RWPE2 (cell line): Measurements from ENCODE around the gene ATXN2.

ENCODE experiments used
- ATAC-seq: fragments of 200-7000 bp; cut with Tn5 transposase; 3 replicates; pipeline ENCODE4 v1.9.1; 2021; ENCODE audit warnings: low read depth
- DNase-seq: peaks from one replicate; pipeline ENCODE4 v3.0.0-alpha.2; 2020; ENCODE audit warnings: low spot score
- H3K27ac ChIP-seq: fragments of 450-650 bp; 2 replicates; pipeline ENCODE4 v1.5.1; 2017; ENCODE audit warnings: mild to moderate bottlenecking; ENCODE audit not compliant: poor library complexity, severe bottlenecking
- H3K27me3 ChIP-seq: fragments of 250-450 bp; sonication (Bioruptor Pico); 2 replicates; pipeline ENCODE4 v1.5.1; 2021; ENCODE audit warnings: mild to moderate bottlenecking, moderate library complexity; ENCODE audit not compliant: insufficient read depth, poor library complexity, severe bottlenecking
- H3K36me3 ChIP-seq: fragments of 250-450 bp; sonication (Bioruptor Pico); 2 replicates; pipeline ENCODE4 v1.5.1; 2020; ENCODE audit warnings: low read depth, mild to moderate bottlenecking, moderate library complexity
- H3K4me1 ChIP-seq: fragments of 250-450 bp; sonication (Bioruptor Pico); 2 replicates; pipeline ENCODE4 v1.5.1; 2021; ENCODE audit warnings: mild to moderate bottlenecking, moderate library complexity; ENCODE audit not compliant: insufficient read depth, poor library complexity, severe bottlenecking
- H3K4me3 ChIP-seq: fragments of 250-450 bp; sonication (Bioruptor Pico); 2 replicates; pipeline ENCODE4 v1.5.1; 2021; ENCODE audit warnings: mild to moderate bottlenecking, moderate library complexity; ENCODE audit not compliant: severe bottlenecking
- H3K9me3 ChIP-seq: fragments of 250-450 bp; sonication (Bioruptor Pico); 2 replicates; pipeline ENCODE4 v1.5.1; 2021; ENCODE audit warnings: mild to moderate bottlenecking, moderate library complexity; ENCODE audit not compliant: severe bottlenecking
- TF ChIP-seq, protein P1 (sequence below): fragments of 450-650 bp; IDR thresholded peaks from one replicate; pipeline ENCODE4 v1.5.1; 2017; ENCODE audit warnings: mild to moderate bottlenecking, moderate library complexity; ENCODE audit not compliant: poor library complexity, severe bottlenecking

Gene ATXN2

DNA sequence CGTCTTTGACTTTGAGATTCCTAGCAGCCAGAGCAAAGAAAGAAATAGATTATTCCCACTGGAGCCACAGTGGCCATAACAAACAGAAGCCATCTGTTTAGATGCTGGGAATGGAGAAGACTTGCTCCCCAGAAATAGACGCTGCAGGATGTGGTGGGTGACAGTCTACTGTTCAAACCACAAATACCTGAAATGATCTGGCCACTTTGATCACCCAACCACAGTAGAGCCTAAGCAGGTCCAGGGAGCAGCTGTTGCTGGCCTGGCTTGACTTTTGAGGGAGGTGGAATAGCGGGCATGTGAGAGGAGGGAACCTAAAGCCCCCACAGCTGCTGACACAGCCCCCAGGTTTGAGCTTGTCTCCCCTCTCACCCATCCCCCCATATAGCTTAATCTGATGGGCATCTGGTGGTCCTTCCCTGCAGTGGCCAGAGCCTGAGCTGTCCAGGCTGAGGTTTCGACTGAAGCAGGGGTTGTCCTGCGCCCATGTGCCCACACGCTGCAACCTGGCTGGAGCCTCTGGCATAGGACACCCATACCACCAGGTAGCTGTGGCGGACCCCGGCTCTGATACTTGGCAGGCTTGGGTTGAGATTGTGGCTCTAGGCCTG lies 154.7 kb downstream of the ATXN2 start:
- TF ChIP-seq, protein P1, sequence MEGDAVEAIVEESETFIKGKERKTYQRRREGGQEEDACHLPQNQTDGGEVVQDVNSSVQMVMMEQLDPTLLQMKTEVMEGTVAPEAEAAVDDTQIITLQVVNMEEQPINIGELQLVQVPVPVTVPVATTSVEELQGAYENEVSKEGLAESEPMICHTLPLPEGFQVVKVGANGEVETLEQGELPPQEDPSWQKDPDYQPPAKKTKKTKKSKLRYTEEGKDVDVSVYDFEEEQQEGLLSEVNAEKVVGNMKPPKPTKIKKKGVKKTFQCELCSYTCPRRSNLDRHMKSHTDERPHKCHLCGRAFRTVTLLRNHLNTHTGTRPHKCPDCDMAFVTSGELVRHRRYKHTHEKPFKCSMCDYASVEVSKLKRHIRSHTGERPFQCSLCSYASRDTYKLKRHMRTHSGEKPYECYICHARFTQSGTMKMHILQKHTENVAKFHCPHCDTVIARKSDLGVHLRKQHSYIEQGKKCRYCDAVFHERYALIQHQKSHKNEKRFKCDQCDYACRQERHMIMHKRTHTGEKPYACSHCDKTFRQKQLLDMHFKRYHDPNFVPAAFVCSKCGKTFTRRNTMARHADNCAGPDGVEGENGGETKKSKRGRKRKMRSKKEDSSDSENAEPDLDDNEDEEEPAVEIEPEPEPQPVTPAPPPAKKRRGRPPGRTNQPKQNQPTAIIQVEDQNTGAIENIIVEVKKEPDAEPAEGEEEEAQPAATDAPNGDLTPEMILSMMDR, result no peak
- H3K36me3 ChIP-seq, result peaks cover 27% of the 10 kb centered on the region
- DNase-seq (no peak), ATAC-seq (no peak)
- H3K9me3 ChIP-seq, result no peaks in the 10 kb centered on the region
- H3K4me1 ChIP-seq, result peaks cover 24% of the 10 kb centered on the region
- H3K4me3 ChIP-seq, result no peak overlapping the region
- peak overlapping the region; percentile 53 for H3K27ac ChIP-seq
- no peaks in the 10 kb centered on the region for H3K27me3 ChIP-seq

- H3K4me1 ChIP-seq, result peaks cover 28% of the 10 kb centered on the region
- H3K9me3 ChIP-seq, result no peaks in the 10 kb centered on the region
- no peak overlapping the region for H3K4me3 ChIP-seq
- H3K27me3 ChIP-seq, result no peaks in the 10 kb centered on the region
- no peak for DNase-seq
- peak; percentile 49; the same call in 2 of the 3 replicates for ATAC-seq
- H3K27ac ChIP-seq, result peak overlapping the region; percentile 53
- peaks cover 19% of the 10 kb centered on the region for H3K36me3 ChIP-seq
- TF ChIP-seq, protein P1, result no peak
Observed at GRCh38 chr12:111443586-111443985, 155.5 kb downstream of the ATXN2 start.

DNA sequence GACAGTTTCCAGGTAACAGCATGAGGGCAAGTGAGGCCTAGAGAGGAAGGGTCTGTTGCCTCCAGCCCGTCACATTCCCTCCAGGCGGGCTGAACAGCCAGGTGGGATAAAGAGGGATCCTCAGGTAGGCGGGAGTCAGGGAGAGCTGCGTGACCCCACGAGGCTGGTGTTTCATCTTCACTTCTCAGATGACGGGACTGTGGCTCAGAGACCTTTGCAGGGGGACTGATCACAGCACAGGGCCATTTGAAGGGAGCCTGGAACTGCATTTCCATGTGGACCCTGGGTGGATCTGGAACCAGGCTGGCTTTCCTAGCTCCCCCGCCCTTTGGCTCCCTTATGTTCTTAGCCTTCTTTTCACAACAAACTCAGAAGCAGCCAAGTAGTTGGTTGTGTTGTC lies 156.0 kb downstream of the ATXN2 start:
- H3K36me3 ChIP-seq, result peaks cover 14% of the 10 kb centered on the region
- DNase-seq (no peak), ATAC-seq (no peak)
- TF ChIP-seq, protein P1, result no peak
- H3K27ac ChIP-seq, result peak overlapping the region; percentile 53
- H3K27me3 ChIP-seq, result no peaks in the 10 kb centered on the region
- H3K4me1 ChIP-seq, result peaks cover 33% of the 10 kb centered on the region
- no peak overlapping the region for H3K4me3 ChIP-seq
- no peaks in the 10 kb centered on the region for H3K9me3 ChIP-seq

DNA sequence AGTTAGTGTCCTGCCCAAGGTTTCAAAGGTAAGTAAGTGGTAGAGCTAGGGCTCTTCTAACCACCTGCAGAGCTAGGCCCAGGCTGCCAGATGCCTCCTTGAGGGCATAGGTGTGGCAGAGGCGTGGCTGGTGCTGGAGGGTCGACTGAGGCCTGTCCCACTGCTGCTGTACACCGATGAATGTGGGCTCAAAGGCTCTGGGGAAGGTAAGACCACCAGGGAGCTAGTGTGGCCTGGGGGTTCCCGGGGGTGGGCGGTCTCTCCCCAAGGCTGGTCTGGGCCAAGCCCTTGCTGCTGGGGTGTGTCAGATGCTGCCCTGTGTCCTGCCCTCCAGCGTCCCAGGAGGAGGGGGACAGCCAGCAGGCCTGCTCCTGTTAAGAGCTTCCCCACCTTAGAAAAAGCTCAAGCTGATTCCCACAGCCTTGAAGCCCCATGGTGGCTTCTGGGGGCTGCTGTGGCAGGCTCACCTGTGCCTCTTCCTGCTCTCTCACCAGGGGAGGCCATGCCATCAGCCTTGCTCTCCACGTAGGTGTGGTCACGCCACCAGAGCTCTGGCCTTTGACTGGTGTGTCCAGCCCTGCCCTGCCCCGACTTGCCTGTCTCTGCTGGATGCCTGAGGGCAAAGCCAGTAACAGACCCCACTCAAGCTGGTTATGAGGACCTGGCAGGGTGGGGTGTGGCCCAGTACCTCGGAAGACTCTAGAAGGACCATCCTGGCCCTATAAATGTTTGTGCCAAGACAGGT lies 156.6 kb downstream of the ATXN2 start:
- TF ChIP-seq, protein P1, result no peak
- H3K27me3 ChIP-seq, result no peaks in the 10 kb centered on the region
- peaks cover 38% of the 10 kb centered on the region for H3K4me1 ChIP-seq
- ATAC-seq (no peak), DNase-seq (no peak)
- H3K4me3 ChIP-seq, result no peak overlapping the region
- H3K27ac ChIP-seq, result peak overlapping the region; percentile 53
- H3K36me3 ChIP-seq, result peaks cover 10% of the 10 kb centered on the region; the same call in 1 of the 2 replicates
- H3K9me3 ChIP-seq, result no peaks in the 10 kb centered on the region
